Neural cell (in vitro differentiated cells): ENCODE data around the gene SMO. TPM values are rescaled to one million over a fixed set of nuclear protein-coding genes. Genes with fewer than 3 reads are reported as not detected.

Source experiments
- H2AFZ ChIP-seq: fragments of 200-600, 300-800 bp; sonication (generic), shearing (Covaris generic); 2 replicates; pipeline ENCODE4 v1.6.0; 2014; ENCODE audit warnings: low read depth, mild to moderate bottlenecking, antibody characterized with exemption, low read length, moderate library complexity
- H3F3A ChIP-seq: fragments of 200-600 bp; shearing (Covaris generic); 2 replicates; pipeline ENCODE4 v1.6.1; 2016; ENCODE audit warnings: mild to moderate bottlenecking, moderate library complexity, mixed read lengths, antibody characterized with exemption, low read length; ENCODE audit not compliant: insufficient read depth, poor library complexity, severe bottlenecking
- H3K27ac ChIP-seq: fragments of 200-600, 300-800 bp; sonication (generic), shearing (Covaris generic); 2 replicates; pipeline ENCODE4 v1.5.1; 2014; ENCODE audit warnings: mild to moderate bottlenecking, low read length, moderate library complexity
- H3K27me3 ChIP-seq: fragments of 300-800, 200-600 bp; sonication (generic), shearing (Covaris generic); 2 replicates; pipeline ENCODE4 v1.6.0; 2014; ENCODE audit warnings: mild to moderate bottlenecking, low read depth, low read length, moderate library complexity; ENCODE audit not compliant: insufficient read depth
- H3K36me3 ChIP-seq: fragments of 300-800, 200-600 bp; sonication (generic), shearing (Covaris generic); 2 replicates; pipeline ENCODE4 v1.5.1; 2014; ENCODE audit warnings: mild to moderate bottlenecking, antibody characterized with exemption, low read length, moderate library complexity; ENCODE audit not compliant: insufficient read depth
- H3K4me2 ChIP-seq: fragments of 300-800, 200-600 bp; sonication (generic), shearing (Covaris generic); 2 replicates; pipeline ENCODE4 v1.6.0; 2014; ENCODE audit warnings: mild to moderate bottlenecking, low read length
- H3K4me3 ChIP-seq: fragments of 300-800, 200-600 bp; sonication (generic), shearing (Covaris generic); 2 replicates; pipeline ENCODE4 v1.5.1; 2014; ENCODE audit warnings: mild to moderate bottlenecking, low read length, moderate library complexity
- H3K79me2 ChIP-seq: fragments of 200-600 bp; shearing (Covaris generic); replicated peaks from 2 replicates; pipeline ENCODE4 v1.6.0; 2014; ENCODE audit warnings: mild to moderate bottlenecking, low read length, moderate library complexity; ENCODE audit not compliant: insufficient read depth
- H3K9ac ChIP-seq: fragments of 300-800, 200-600 bp; sonication (generic), shearing (Covaris generic); 2 replicates; pipeline ENCODE4 v1.6.1; 2016; ENCODE audit warnings: mild to moderate bottlenecking, low read length, mixed read lengths
- H3K9me2 ChIP-seq: fragments of 200-600 bp; shearing (Covaris generic); 2 replicates; pipeline ENCODE4 v1.6.1; 2016; ENCODE audit warnings: mild to moderate bottlenecking, low read length, mixed read lengths; ENCODE audit not compliant: insufficient read depth
- H3K9me3 ChIP-seq: fragments of 200-600, 300-800 bp; sonication (generic), shearing (Covaris generic); 2 replicates; pipeline ENCODE4 v1.6.1; 2016; ENCODE audit warnings: mild to moderate bottlenecking, mixed run types, low read length, moderate library complexity, mixed read lengths
- H4K20me1 ChIP-seq: fragments of 200-600 bp; shearing (Covaris generic); 2 replicates; pipeline ENCODE4 v1.6.1; 2016; ENCODE audit warnings: mild to moderate bottlenecking, mixed run types; ENCODE audit not compliant: insufficient read depth
- CTCF ChIP-seq: fragments of 450-650 bp; IDR thresholded peaks from 2 replicates; pipeline ENCODE4 v1.5.1; 2014; ENCODE audit warnings: antibody characterized with exemption, mild to moderate bottlenecking, moderate library complexity; ENCODE audit not compliant: poor library complexity, severe bottlenecking
- EP300 ChIP-seq: fragments of 450-650 bp; conservative IDR thresholded peaks from 2 replicates; pipeline ENCODE4 v1.6.1; 2014; ENCODE audit warnings: antibody characterized with exemption, mild to moderate bottlenecking, moderate library complexity; ENCODE audit not compliant: poor library complexity, severe bottlenecking
- EZH2 ChIP-seq: fragments of 200-600, 300-800 bp; shearing (Covaris generic), sonication (generic); IDR thresholded peaks from 2 replicates; pipeline ENCODE4 v1.6.1; 2014; ENCODE audit warnings: antibody characterized with exemption, low read length, borderline replicate concordance, mild to moderate bottlenecking; ENCODE audit not compliant: insufficient read depth, poor library complexity, severe bottlenecking
- MXI1 ChIP-seq: fragments of 450-650 bp; conservative IDR thresholded peaks from 2 replicates; pipeline ENCODE4 v1.6.1; 2014; ENCODE audit warnings: antibody characterized with exemption, mild to moderate bottlenecking; ENCODE audit not compliant: poor library complexity, severe bottlenecking
- POLR2AphosphoS5 ChIP-seq: IDR thresholded peaks from 2 replicates; pipeline ENCODE4 v1.6.1; 2012
- RAD21 ChIP-seq: fragments of 450-650 bp; conservative IDR thresholded peaks from 2 replicates; pipeline ENCODE4 v1.6.1; 2014; ENCODE audit warnings: antibody characterized with exemption, mild to moderate bottlenecking, moderate library complexity
- SMC3 ChIP-seq: fragments of 450-650 bp; conservative IDR thresholded peaks from 2 replicates; pipeline ENCODE4 v1.6.1; 2014; ENCODE audit warnings: antibody characterized with exemption, mild to moderate bottlenecking, moderate library complexity; ENCODE audit not compliant: poor library complexity
- TAF1 ChIP-seq: IDR thresholded peaks from 2 replicates; pipeline ENCODE4 v1.6.1; 2012; ENCODE audit warnings: low read depth
- polyA plus RNA-seq: library from polyadenylated mRNA; depleted of rRNA; stranded (reverse); fragments of >200 nt; gene quantifications from 2 replicates; pipeline ENCODE4 v1.2.3, GENCODE V29; 2014
- TF ChIP-seq, protein P1 (sequence below): IDR thresholded peaks from 2 replicates; pipeline ENCODE4 v1.6.1; 2012; ENCODE audit warnings: borderline replicate concordance

SMO gene
- polyA plus RNA-seq, 1 donor from 2014 or later, result 8.8 TPM

DNA sequence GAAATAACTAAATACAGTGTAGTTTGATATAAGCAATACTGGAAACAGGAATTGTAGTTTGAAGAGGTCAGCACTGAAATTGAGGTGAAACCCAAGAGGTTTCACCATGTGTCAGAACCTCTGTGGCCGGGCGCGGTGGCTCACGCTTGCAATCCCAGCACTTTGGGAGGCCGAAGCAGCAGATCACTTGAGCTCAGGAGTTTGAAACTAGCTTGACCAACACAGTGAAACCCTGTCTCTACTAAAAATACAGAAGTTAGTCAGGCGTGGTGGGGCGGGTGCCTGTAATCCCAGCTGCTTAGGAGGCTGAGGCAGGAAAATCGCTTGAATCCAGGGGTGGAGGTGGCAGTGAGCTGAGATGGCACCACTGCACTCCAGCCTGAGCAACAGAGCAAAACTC, 50.1 kb downstream of the SMO start:
- no peak for TF ChIP-seq EP300

GRCh38 chr7:129240119-129240820, 51.8 kb downstream of the SMO start:
- H3K36me3 ChIP-seq, result no peaks in the 10 kb centered on the region
- H3K9me2 ChIP-seq, result no peaks in the 10 kb centered on the region
- no peak overlapping the region for H2AFZ ChIP-seq
- H4K20me1 ChIP-seq, result no peaks in the 10 kb centered on the region
- H3K27ac ChIP-seq, result no peak overlapping the region
- no peak overlapping the region for H3K4me3 ChIP-seq
- TF ChIP-seq, protein P1, sequence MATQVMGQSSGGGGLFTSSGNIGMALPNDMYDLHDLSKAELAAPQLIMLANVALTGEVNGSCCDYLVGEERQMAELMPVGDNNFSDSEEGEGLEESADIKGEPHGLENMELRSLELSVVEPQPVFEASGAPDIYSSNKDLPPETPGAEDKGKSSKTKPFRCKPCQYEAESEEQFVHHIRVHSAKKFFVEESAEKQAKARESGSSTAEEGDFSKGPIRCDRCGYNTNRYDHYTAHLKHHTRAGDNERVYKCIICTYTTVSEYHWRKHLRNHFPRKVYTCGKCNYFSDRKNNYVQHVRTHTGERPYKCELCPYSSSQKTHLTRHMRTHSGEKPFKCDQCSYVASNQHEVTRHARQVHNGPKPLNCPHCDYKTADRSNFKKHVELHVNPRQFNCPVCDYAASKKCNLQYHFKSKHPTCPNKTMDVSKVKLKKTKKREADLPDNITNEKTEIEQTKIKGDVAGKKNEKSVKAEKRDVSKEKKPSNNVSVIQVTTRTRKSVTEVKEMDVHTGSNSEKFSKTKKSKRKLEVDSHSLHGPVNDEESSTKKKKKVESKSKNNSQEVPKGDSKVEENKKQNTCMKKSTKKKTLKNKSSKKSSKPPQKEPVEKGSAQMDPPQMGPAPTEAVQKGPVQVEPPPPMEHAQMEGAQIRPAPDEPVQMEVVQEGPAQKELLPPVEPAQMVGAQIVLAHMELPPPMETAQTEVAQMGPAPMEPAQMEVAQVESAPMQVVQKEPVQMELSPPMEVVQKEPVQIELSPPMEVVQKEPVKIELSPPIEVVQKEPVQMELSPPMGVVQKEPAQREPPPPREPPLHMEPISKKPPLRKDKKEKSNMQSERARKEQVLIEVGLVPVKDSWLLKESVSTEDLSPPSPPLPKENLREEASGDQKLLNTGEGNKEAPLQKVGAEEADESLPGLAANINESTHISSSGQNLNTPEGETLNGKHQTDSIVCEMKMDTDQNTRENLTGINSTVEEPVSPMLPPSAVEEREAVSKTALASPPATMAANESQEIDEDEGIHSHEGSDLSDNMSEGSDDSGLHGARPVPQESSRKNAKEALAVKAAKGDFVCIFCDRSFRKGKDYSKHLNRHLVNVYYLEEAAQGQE, result no peak
- TF ChIP-seq CTCF (no peak), EZH2 (no peak), SMC3 (no peak), POLR2AphosphoS5 (no peak), TAF1 (no peak), RAD21 (no peak), MXI1 (no peak), EP300 (no peak)
- no peaks in the 10 kb centered on the region for H3K9me3 ChIP-seq
- H3F3A ChIP-seq, result no peaks in the 10 kb centered on the region
- H3K27me3 ChIP-seq, result no peaks in the 10 kb centered on the region
- H3K79me2 ChIP-seq, result peaks cover 14% of the 10 kb centered on the region
- H3K4me2 ChIP-seq, result no peak overlapping the region
- no peak overlapping the region for H3K9ac ChIP-seq

More for the DNA sequence above, 50.1 kb downstream of the SMO start:
- Histone ChIP-seq H3K9ac (no peak overlapping the region), H3K4me3 (no peak overlapping the region), H3K9me2 (no peaks in the 10 kb centered on the region), H3K9me3 (no peaks in the 10 kb centered on the region), H3K27me3 (no peaks in the 10 kb centered on the region), H3F3A (no peaks in the 10 kb centered on the region), H2AFZ (no peak overlapping the region), H3K79me2 (peaks cover 8% of the 10 kb centered on the region), H3K36me3 (no peaks in the 10 kb centered on the region), H3K4me2 (no peak overlapping the region), H4K20me1 (no peaks in the 10 kb centered on the region), H3K27ac (no peak overlapping the region)
